Caco-2 (cell line): ENCODE data around the gene PFKFB4. TPM values are rescaled to one million over a fixed set of nuclear protein-coding genes. Genes with fewer than 3 reads are reported as not detected.

Experiments
- BruUV-seq: library from RNA; stranded (reverse); fragments of 400-500 nt; replicated peaks from 2 replicates; lab custom pipeline; 2021; lab: Mats Ljungman, UMichigan
- CTCF ChIA-PET: fragments of 300-600 bp; sonication (Branson Sonifier 250); formaldehyde crosslinking; loops from one replicate; lab custom pipeline; 2022; ENCODE audit warnings: antibody characterized with exemption; lab: Charles Lee
- POLR2A ChIA-PET: fragments of 300-600 bp; sonication (Branson Sonifier 250); formaldehyde crosslinking; loops from one replicate; lab custom pipeline; 2022; ENCODE audit warnings: antibody characterized with exemption; lab: Charles Lee
- DNase-seq, 2 experiments: peaks; one replicate each; pipeline versions ENCODE4 v3.0.0 to v3.0.0-alpha.2; 2020 to 2022
- H3K27me3 ChIP-seq: replicated peaks from 2 replicates; pipeline ENCODE4 v1.6.0; 2011; ENCODE audit warnings: low read length; ENCODE audit not compliant: control insufficient read depth, insufficient read depth
- H3K36me3 ChIP-seq: 2 replicates; pipeline ENCODE4 v1.5.1; 2011; ENCODE audit warnings: low read length; ENCODE audit not compliant: control insufficient read depth, insufficient read depth
- H3K4me1 ChIP-seq: fragments of 250-450 bp; sonication (Bioruptor Pico); 2 replicates; pipeline ENCODE4 v1.5.1; 2020; ENCODE audit warnings: mild to moderate bottlenecking
- H3K4me3 ChIP-seq: 2 replicates; pipeline ENCODE4 v1.5.1; 2011; ENCODE audit warnings: low read depth, mild to moderate bottlenecking, control low read depth, low read length
- H3K9me3 ChIP-seq: fragments of 250-450 bp; sonication (Bioruptor Pico); 2 replicates; pipeline ENCODE4 v1.5.1; 2020; ENCODE audit warnings: mild to moderate bottlenecking, moderate library complexity
- H3K27ac Mint-ChIP-seq: one replicate; pipeline ENCODE4 v1.8.0; 2022; ENCODE audit warnings: mixed read lengths; ENCODE audit not compliant: unreplicated experiment
- H3K27me3 Mint-ChIP-seq: one replicate; pipeline ENCODE4 v1.8.0; 2022; ENCODE audit warnings: mixed read lengths; ENCODE audit not compliant: insufficient read depth, unreplicated experiment
- H3K36me3 Mint-ChIP-seq: one replicate; pipeline ENCODE4 v1.8.0; 2022; ENCODE audit warnings: mild to moderate bottlenecking, mixed read lengths; ENCODE audit not compliant: insufficient read depth, unreplicated experiment
- H3K4me1 Mint-ChIP-seq: one replicate; pipeline ENCODE4 v1.8.0; 2022; ENCODE audit warnings: low read depth, mixed read lengths; ENCODE audit not compliant: unreplicated experiment
- H3K4me3 Mint-ChIP-seq: one replicate; pipeline ENCODE4 v1.8.0; 2022; ENCODE audit warnings: mild to moderate bottlenecking, moderate library complexity, mixed read lengths; ENCODE audit not compliant: unreplicated experiment
- H3K9me3 Mint-ChIP-seq: one replicate; pipeline ENCODE4 v1.8.0; 2022; ENCODE audit warnings: mixed read lengths; ENCODE audit not compliant: unreplicated experiment
- CTCF ChIP-seq, 2 experiments: fragments of 200-600 bp in 1 of 2; IDR thresholded peaks; 1 replicate in 1 of 2; 2 replicates in 1 of 2; pipeline versions ENCODE4 v1.5.1 to v1.8.0; 2011 to 2022; ENCODE audit warnings: antibody characterized with exemption in 1 of 2, control low read depth in 1 of 2, inconsistent platforms in 1 of 2, low read depth in 1 of 2, low read length in 1 of 2, mild to moderate bottlenecking in 1 of 2, moderate library complexity in 1 of 2; ENCODE audit not compliant: insufficient read depth in 1 of 2, severe bottlenecking in 1 of 2, unreplicated experiment in 1 of 2
- intact Hi-C: fragments of 100-400 bp; cut with micrococcal nuclease; formaldehyde crosslinking; loops from one replicate; pipeline ENCODE4 v1.10.0; 2022; ENCODE audit not compliant: unreplicated experiment
- total RNA-seq: library from RNA; stranded (reverse); gene quantifications from 2 replicates; pipeline ENCODE4 v1.2.3, GENCODE V29; 2022

The PFKFB4 gene
- total RNA-seq, 1 experiment from 2014 or later: 11.2 TPM

- Mint-ChIP-seq H3K9me3 (no peaks in the 10 kb centered on the region), H3K27me3 (no peaks in the 10 kb centered on the region), H3K4me3 (peak overlapping the region; percentile 81), H3K36me3 (peaks cover 8% of the 10 kb centered on the region), H3K27ac (no peak overlapping the region), H3K4me1 (peaks cover 22% of the 10 kb centered on the region)
- no peaks in the 10 kb centered on the region for H3K9me3 ChIP-seq
- H3K4me1 ChIP-seq: peaks cover 32% of the 10 kb centered on the region
- BruUV-seq: no TSS peak
- H3K36me3 ChIP-seq: no peaks in the 10 kb centered on the region
- intact Hi-C loops: loop anchor here (2.0 to 5.0 kb wide), 4 partner anchors 53 to 369 kb away; partner anchors contain the start of genes ATRIP, CDC25A, CELSR3 and UQCRC1
- ChIA-PET POLR2A (interaction anchor here (0.6 to 1.5 kb wide), 6 partner anchors 83 to 472 kb away, joined by 4 to 9 read pairs (median 5); partner anchors contain the start of genes ATRIP, CCDC51 and CELSR3), CTCF (interaction anchor here (0.6 to 2.3 kb wide), 11 partner anchors 7 to 371 kb away, joined by 3 to 23 read pairs (median 4); partner anchors contain the start of genes ARIH2, ATRIP, CCDC51 and CDC25A)
- TF ChIP-seq CTCF (IDR thresholded peaks at IDR 0.05; ENCODE audit: insufficient read depth in 1 of 2, low read depth in 1 of 2, low read length in 1 of 2, severe bottlenecking in 1 of 2, unreplicated experiment in 1 of 2): no peak
- peak in 1 of 2 experiments; percentile 15 for DNase-seq
- no peaks in the 10 kb centered on the region for H3K27me3 ChIP-seq
- H3K4me3 ChIP-seq: peak overlapping the region; percentile 62
These were observed 431 bp downstream of the PFKFB4 start for GRCh38 chr3:48555949-48556795.

- intact Hi-C loops: loop anchor here (5.0 kb wide), 2 partner anchors 107 to 368 kb away; partner anchors contain the start of genes CDC25A and CELSR3
- no peak for TF ChIP-seq CTCF (IDR thresholded peaks at IDR 0.05; ENCODE audit: insufficient read depth in 1 of 2, low read depth in 1 of 2, low read length in 1 of 2, severe bottlenecking in 1 of 2, unreplicated experiment in 1 of 2)
- TSS peak; percentile 37 for BruUV-seq
- ChIA-PET POLR2A (no interaction called here), CTCF (interaction anchor here (2.3 kb wide), 1 partner anchor 82 kb away, joined by 23 read pairs; no protein-coding TSS in a partner anchor)
- H3K4me3 Mint-ChIP-seq: peak overlapping the region; percentile 81
- Histone ChIP-seq H3K27me3 (no peaks in the 10 kb centered on the region), H3K36me3 (no peaks in the 10 kb centered on the region), H3K4me3 (peak overlapping the region; percentile 62), H3K9me3 (no peaks in the 10 kb centered on the region), H3K4me1 (peaks cover 32% of the 10 kb centered on the region)
- H3K36me3 Mint-ChIP-seq: peaks cover 8% of the 10 kb centered on the region
- peaks cover 22% of the 10 kb centered on the region for H3K4me1 Mint-ChIP-seq
- no peaks in the 10 kb centered on the region for H3K27me3 Mint-ChIP-seq
- DNase-seq: peak in 1 of 2 experiments; percentile 22
- peak overlapping the region; percentile 64 for H3K27ac Mint-ChIP-seq
- no peaks in the 10 kb centered on the region for H3K9me3 Mint-ChIP-seq
These were observed 1.2 kb downstream of the PFKFB4 start for GRCh38 chr3:48555231-48555948.
